Left lung (tissue), 10 donors: Measurements from ENCODE around the gene LRFN2. TPM values are rescaled to one million over a fixed set of nuclear protein-coding genes. Genes with fewer than 3 reads are reported as not detected.

Experiments
- ATAC-seq: fragments of 200-7000 bp; cut with Tn5 transposase; one replicate; pipeline ENCODE4 v1.9.1; 2020; ENCODE audit warnings: moderate library complexity
- DNase-seq, 4 donors: peaks; one replicate each; pipeline ENCODE4 v3.0.0-alpha.2; 2013 to 2020
- H3K27ac ChIP-seq, 2 donors: fragments of 200-600 bp; sonication (generic) in 1 of 2; one replicate each; pipeline versions ENCODE4 v1.5.0 to v1.8.0; 2020 to 2021
- H3K27me3 ChIP-seq, 2 donors: fragments of 200-600 bp; sonication (generic) in 1 of 2; one replicate each; pipeline versions ENCODE4 v1.5.0 to v1.8.0; 2020 to 2021
- H3K36me3 ChIP-seq, 2 donors: fragments of 200-600 bp; sonication (generic) in 1 of 2; one replicate each; pipeline versions ENCODE4 v1.5.0 to v1.8.0; 2020 to 2021
- H3K4me1 ChIP-seq, 2 donors: fragments of 200-600 bp; one replicate each; pipeline ENCODE4 v1.8.0; 2021
- H3K4me3 ChIP-seq, 2 donors: fragments of 200-600 bp; sonication (generic) in 1 of 2; one replicate each; pipeline versions ENCODE4 v1.5.0 to v1.8.0; 2020 to 2021; ENCODE audit warnings: mild to moderate bottlenecking in 1 of 2
- H3K9me3 ChIP-seq, 2 donors: fragments of 200-600 bp; sonication (generic) in 1 of 2; one replicate each; pipeline versions ENCODE4 v1.5.0 to v1.8.0; 2020 to 2021
- CTCF ChIP-seq, 2 donors: fragments of 200-600 bp; sonication (generic) in 1 of 2; IDR thresholded peaks; one replicate each; pipeline versions ENCODE4 v1.5.0 to v1.8.0; 2021; ENCODE audit warnings: antibody characterized with exemption in 2 of 2
- intact Hi-C, 2 donors: fragments of 100-400 bp; cut with DNase I; formaldehyde crosslinking; loops; one replicate each; pipeline versions ENCODE4 v1.11.2 to v1.14.2; 2022
- polyA plus RNA-seq, 6 donors: library from polyadenylated mRNA; unstranded; fragments of 120-200 nt; gene quantifications; one replicate each; pipeline ENCODE4 v1.2.1, GENCODE V29; 2013; ENCODE audit not compliant: insufficient read length in 6 of 6
- total RNA-seq, 2 donors: library from RNA; stranded (reverse); fragmentation: NEBNext Ultra II Directional; extraction: Animal tissue kit (Norgen Biotek cat#: 25700); gene quantifications; one replicate each; pipeline ENCODE4 v1.2.1, GENCODE V29; 2021
- donor health status: DM: no; HTN: yes; CAD: no.
- donor health status: DM: no; HTN: no; CAD: no.

The LRFN2 gene
- total and polyA plus RNA-seq, 8 donors: 0.05 to 0.18 (median 0.11) TPM; not detected in 2

GRCh38 chr6:40371095-40371494, 216.1 kb downstream of the LRFN2 start:
- intact Hi-C loops: no loop called here

GRCh38 chr6:40369891-40370290, 217.3 kb downstream of the LRFN2 start:
- Histone ChIP-seq H3K27me3 (no peaks in the 10 kb centered on the region), H3K4me1 (no peaks in the 10 kb centered on the region), H3K27ac (no peak overlapping the region), H3K36me3 (no peaks in the 10 kb centered on the region), H3K9me3 (peaks cover 0 to 11% of the 10 kb centered on the region in 2 donors), H3K4me3 (no peak overlapping the region)
- intact Hi-C loops: no loop called here
- no peak for TF ChIP-seq CTCF (IDR thresholded peaks at IDR 0.05)
- no peak for ATAC-seq
- no peak for DNase-seq

More at GRCh38 chr6:40371095-40371494, 216.1 kb downstream of the LRFN2 start:
- no peak for TF ChIP-seq CTCF (IDR thresholded peaks at IDR 0.05)
- Histone ChIP-seq H3K36me3 (no peaks in the 10 kb centered on the region), H3K9me3 (peaks cover 0 to 11% of the 10 kb centered on the region in 2 donors), H3K4me1 (no peaks in the 10 kb centered on the region), H3K27ac (no peak overlapping the region), H3K4me3 (no peak overlapping the region), H3K27me3 (no peaks in the 10 kb centered on the region)
- no peak for DNase-seq
- no peak for ATAC-seq

GRCh38 chr6:40369042-40369441, 218.1 kb downstream of the LRFN2 start:
- H3K9me3 ChIP-seq: peaks cover 0 to 11% of the 10 kb centered on the region in 2 donors
- H3K4me1 ChIP-seq: no peaks in the 10 kb centered on the region
- TF ChIP-seq CTCF (IDR thresholded peaks at IDR 0.05): no peak
- H3K27me3 ChIP-seq: no peaks in the 10 kb centered on the region
- no peaks in the 10 kb centered on the region for H3K36me3 ChIP-seq
- intact Hi-C loops: no loop called here
- ATAC-seq: no peak
- no peak overlapping the region for H3K4me3 ChIP-seq
- no peak overlapping the region for H3K27ac ChIP-seq
- no peak for DNase-seq

- no peaks in the 10 kb centered on the region for H3K36me3 ChIP-seq
- DNase-seq: no peak
- intact Hi-C loops: no loop called here
- H3K27ac ChIP-seq: no peak overlapping the region
- H3K4me1 ChIP-seq: no peaks in the 10 kb centered on the region
- H3K4me3 ChIP-seq: no peak overlapping the region
- H3K27me3 ChIP-seq: no peaks in the 10 kb centered on the region
- no peak for ATAC-seq
- TF ChIP-seq CTCF (IDR thresholded peaks at IDR 0.05): no peak
- peaks cover 0 to 11% of the 10 kb centered on the region in 2 donors for H3K9me3 ChIP-seq
Measured at GRCh38 chr6:40362859-40363258, 224.3 kb downstream of the LRFN2 start.

DNA sequence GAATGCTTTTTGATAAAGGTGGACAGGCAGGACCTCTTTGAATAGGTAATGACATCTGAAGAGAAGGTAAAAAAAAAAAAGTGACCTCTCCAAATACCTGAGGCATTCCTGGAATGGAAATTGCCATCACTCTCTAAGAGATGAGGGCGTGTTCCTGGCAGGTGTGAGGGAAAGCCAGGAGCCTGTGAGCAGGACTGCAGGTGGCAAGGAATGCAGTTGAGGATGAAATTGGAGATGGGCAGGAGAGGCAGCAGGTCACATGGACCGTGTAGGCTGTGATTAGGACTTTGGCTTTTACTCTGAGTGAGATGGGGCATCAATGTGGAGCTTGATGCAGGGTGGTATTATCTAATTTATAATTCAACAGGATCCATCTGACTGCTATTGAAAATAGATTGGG, 227.4 kb downstream of the LRFN2 start:
- ATAC-seq: peak; percentile 91
- intact Hi-C loops: no loop called here
- H3K27me3 ChIP-seq: no peaks in the 10 kb centered on the region

More for the DNA sequence above, 227.4 kb downstream of the LRFN2 start:
- TF ChIP-seq CTCF (IDR thresholded peaks at IDR 0.05): no peak
- H3K4me3 ChIP-seq: no peak overlapping the region
- no peaks in the 10 kb centered on the region for H3K36me3 ChIP-seq
- DNase-seq: no peak
- no peak overlapping the region for H3K27ac ChIP-seq
- no peaks in the 10 kb centered on the region for H3K9me3 ChIP-seq
- H3K4me1 ChIP-seq: no peaks in the 10 kb centered on the region
